Stimulated activated CD8-positive, alpha-beta memory T cell treated with anti-CD3 and anti-CD28 coated beads, Interleukin-7, amount 100 ng/mL, for 1 hour (primary cell): ENCODE measurements around the gene PSMD12.
A peak's percentile ranks its signal among the peaks of the same experiment; 100 is the strongest.

Experiments
- DNase-seq, 2 donors: peaks; one replicate each; pipeline ENCODE4 v3.0.0-alpha.2; 2020; ENCODE audit warnings: low read depth in 2 of 2

PSMD12 gene

DNA sequence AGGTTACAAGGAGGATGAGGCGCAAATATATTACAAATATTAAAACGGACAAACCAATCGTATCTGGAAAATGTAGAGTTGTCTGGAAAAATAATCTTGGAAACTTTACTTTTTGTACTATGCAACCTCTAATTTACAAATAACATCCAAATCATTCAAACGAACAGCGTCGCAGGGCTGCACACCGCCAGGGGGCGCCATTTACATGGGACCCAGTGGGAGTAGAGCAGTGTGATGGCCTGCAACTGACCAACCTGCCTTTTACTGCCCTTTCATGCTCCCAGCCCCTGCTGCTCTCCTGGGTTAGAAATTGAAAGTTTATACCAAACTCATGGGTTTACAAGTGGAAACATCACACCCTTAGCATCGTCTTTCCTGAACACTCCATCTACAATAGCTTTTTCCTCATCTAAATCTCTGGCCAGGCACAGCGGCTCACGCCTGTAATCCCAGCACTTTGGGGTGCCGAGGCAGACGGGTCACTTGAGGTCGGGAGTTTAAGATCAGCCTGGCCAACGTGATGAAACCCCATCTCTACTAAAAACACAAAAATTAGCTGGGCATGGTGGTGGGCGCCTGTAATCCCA lies 20.7 kb upstream of the PSMD12 start:
- peak in 1 of 2 donors; percentile 38 for DNase-seq

DNA sequence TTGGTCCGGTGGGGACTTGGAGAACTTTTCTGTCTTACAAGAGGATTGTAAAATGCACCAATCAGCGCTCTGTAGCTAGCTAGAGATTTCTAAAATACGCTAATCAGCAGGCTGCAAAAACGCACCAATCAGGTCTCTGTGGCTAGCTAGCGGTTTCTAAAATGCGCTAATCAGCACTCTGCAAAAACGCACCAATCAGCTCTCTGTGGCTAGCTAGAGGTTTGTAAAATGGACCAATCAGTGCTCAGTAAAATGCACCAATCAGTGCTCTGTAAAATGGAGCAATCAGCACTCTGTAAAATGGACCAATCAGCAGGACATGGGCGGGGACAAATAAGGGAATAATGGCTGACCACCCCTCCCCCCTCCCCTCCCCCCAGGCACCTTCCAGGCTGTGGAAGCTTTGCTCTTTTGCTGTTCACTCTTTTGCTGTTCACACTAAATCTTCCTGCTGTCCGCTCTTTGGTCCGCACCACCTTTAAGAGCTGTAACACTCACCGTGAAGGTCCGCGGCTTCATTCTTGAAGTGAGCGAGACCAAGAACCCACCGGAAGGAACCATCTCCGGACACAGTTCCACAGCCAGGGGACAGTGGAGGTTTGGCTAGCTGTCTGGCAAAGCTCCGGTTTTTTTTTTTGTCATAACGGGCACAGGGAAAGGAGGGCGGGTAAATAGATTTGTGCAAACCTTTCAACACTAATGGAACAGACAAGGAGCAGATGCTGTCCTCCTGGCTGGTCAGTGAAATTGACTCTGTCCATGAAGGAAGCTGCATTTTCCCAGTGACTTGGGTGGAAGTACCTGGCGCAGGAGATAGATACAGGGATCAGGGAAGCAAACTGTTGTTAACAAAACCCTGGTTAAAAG lies 19.0 kb upstream of the PSMD12 start:
- no peak for DNase-seq

DNA sequence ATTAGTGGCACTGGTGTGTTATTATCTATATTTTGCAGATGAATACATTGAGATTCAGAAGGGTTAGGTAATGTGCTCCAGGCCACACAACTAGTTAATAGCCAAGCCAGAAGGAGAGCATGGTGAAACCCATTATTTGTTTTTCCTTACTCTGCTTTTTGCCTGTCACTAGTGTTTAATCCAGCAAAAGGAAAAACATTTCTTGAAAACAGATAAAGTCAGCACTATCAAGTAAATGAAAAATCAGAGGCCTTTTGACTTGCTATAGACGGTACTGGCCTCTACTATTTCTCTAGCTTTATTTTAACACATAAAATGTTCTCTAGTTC lies 15.5 kb upstream of the PSMD12 start:
- DNase-seq: no peak

DNA sequence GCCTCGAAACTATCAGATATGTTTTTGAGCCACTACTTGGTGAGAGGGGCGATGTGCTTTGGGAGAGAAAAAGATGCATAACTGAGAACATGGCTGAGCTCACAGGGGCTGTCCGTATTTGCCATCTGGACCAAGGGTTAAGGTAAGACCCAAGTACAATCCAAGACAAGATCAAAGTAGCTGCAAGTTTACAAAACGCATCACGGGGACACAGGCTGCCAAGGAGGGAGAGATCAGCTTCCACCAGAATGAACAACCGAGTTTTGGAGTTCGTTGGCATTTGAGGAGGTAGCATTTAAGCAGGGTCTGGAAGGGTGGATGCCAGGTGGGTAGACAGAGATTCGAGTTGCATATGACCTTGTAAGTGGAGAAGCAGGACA lies 12.9 kb upstream of the PSMD12 start:
- no peak for DNase-seq

DNA sequence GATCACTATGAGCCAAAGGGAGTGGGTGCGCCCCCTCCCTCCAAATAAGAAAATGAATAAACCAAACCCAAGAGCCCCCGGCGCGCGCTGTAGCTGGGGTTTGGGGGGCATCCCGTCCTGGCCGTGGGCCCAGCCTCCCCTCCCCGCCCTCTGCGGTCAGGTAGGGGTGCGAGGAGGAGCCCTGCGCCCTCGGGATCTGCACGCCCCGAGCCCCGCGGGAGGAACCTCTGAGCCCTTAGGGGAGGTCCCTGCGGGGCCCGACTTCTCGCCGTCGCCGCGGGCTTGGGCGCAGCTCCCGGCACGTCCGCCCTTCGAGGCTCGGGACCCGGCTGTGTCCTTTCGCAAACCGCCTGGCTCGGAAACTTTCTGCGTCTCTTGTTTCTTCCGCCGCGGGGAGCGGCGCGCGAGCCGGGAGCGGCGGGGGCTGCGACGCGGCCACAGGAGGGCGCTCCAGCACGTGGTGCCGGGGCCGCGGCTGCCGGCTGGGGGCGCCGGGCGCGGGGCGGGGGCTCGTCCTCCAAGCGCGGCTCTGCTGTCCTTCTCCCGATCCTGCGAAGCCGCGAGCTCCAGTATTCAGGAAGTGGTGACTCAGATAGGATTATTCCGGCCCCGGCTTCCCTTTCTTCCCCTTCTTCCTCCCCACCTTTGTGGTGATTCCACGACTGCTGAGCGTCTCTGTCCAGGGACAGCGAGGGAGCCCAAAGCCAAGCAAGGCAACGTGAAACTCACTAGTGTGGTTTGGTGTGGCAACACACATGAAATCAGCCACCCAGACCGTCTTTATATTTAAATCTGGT lies 12.3 kb upstream of the PSMD12 start:
- DNase-seq: peak; percentile 58 to 70

DNA sequence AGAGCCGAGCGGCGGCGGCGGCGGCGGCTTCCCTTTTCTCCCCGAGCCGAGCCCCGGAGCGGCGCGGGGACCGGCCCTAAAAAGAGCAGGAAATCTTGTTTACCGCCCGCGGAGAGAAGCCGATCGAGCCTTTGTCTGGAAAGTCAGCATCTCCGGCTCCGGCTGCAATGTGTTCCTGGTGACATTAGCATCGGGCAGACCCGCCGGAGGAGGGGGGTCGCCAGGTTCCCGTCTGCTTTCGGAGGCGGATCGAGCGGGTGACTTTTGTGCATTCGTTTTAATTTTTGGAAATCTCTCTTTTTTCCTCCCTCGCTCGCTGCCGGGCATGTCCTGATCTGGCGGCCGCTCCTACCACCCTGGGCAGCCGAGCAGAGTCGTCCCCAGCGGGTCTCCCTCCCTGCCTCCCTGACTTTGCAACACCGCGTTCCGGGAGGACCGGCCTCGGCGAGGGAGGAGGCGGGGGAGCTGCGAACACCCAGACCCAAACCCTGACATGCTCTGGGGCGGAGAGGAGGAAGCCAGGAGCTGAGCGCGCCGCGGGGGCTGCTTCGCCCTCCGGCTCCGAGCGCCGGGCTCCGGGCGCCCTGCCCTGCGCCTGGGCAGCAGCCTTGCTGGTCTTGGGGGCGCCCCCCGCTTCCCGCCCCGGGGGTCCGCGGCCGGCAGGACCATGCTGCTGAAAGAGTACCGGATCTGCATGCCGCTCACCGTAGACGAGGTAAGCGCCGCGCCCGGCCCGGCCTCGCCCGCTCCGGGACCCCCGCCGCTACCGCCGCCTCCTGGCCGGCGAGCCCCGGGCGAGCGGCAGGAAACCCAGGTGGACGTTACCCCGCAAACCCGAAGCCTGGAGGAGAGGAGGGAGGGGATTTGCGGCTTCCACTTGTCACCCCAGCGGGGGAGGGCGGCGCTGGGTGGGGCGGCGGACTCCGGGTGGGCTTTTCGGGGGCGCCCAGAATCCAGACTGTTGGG lies 11.4 kb upstream of the PSMD12 start:
- peak; percentile 20 to 27 for DNase-seq

DNA sequence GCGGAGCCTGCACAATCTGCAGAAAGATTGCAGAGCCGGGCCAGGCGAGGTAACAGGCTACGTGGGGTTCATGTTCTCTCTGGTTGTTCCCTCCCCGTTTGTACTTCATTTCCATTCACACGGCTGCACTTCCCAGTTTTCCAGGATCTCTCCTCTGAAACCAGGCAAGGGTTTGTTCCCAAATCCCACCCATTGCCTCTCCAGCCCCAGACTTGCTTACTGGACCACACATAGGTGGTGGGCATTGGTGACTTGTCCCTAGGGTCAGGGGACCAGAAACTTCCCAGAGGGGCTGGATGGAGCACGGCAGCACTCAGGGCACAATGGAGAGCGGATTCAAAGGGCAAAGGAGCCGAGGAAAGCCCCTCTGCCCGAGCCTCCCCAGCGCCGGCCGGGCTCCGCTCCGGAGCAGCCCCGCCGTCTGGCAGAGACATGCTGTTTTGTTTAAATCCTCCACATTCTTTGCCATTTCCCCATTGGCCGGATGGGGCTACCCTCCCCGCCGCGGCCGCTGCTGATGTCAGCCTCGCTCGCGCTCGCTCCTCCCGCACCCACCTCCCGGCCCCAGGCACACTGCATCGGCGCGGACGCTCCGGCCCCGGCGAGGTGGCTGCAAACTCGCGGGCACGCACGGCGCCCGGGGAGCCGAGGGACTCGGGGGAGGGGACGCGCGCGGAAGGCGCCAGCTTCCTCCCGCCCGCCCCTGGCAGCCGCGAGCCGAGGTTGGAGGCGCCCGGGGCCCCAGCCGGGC lies 10.5 kb upstream of the PSMD12 start, which contains the start of gene PITPNC1:
Gene PITPNC1, plus strand, starts transcription at position 545 of the 751 bp plus-strand sequence.
- peak; percentile 68 to 73 for DNase-seq

DNA sequence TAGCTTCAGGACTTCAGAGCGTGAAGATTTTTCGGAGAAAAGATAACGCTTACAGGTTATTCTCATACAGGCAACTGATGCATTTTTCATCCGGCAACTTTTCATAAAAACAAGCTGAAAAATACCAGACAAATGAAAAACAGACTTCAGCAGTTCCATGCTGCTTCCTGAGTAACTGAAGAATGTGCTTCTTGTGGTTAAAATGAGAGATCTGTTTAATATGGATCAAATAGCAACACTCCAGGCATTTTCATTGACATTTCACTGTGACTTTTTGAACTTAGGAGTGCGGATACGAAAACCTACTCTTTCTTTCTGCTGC lies 10.0 kb upstream of the PSMD12 start:
- no peak for DNase-seq

- DNase-seq: no peak
Measured at GRCh38 chr17:67375716-67376115, 9.3 kb upstream of the PSMD12 start.

DNA sequence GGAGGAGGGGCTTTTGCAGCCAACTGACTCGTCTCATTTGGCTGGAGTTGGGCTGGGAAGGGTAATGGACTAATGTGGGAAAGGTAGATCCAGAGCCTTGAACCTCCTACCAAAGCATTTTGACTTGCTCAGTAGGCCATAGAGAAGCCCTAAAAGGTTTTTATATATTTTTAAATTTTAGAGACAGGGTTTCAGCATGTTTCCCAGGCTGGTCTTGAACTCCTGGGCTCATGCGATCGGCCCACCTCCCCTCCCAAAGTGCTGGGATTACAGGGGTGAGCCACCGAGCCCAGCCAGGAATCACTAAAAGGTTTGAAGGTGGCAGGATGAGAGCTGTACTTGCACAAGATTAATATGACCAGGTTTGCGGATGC lies 8.7 kb upstream of the PSMD12 start:
- DNase-seq: no peak

GRCh38 chr17:67374329-67375053 lies 8.1 kb upstream of the PSMD12 start:
- DNase-seq: peak; percentile 75 to 82

DNA sequence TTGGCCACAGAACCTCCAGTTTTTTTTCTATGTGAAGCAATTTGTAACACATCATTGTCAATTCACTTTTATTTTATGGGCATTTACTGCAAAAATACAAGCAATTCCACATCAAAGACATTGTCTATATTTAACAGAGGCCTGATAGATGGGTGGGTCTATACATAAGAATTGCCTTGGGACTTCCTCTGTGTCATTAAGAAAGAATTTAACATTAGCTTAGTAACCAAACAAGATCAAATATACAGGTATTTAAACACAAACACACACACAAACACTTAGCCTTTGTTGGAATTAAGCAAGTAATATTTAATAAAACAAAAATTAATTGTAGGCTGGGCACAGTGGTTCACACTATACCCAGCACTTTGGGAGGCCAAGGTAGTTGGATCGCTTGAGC lies 6.4 kb upstream of the PSMD12 start:
- no peak for DNase-seq

DNA sequence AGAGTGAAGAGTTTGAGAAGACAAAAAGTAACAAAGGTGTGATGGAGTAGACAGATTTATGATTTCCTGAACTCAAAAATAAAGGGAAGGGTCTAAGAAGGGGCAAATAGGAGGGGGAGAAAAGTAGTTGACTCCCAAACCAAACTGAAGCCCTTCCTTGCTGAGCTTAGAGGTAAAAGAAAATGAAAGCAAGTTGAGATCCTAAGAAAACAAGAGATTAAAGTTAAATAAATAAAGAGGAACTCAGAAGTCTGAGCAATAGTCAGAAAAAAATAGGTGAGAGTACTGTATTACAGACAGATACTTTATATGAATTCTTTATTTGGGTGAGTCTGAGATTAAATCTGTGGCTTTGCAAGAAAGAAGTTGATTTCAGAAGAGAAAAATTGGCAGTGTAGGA lies 3.3 kb upstream of the PSMD12 start:
- DNase-seq: no peak

DNA sequence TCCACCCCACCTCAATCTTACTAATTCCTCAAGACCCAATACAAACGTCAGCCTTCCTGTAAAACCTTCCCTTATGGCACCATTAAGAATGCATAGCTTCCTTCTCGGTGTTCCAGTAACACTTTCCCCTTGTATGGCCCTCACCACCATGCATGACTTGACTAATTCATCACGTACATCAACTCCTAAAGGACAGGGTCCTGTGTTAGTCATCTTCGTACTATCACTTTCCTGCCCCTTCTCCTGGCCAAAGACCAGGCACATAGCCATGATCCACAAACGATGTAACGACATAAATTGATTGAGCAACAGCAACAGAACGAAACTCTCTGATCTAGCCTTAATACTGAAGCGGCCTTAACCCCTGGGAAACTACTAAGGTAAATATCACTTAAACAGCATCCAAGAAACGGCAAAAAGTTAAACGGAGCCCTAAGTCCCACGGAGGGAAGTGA lies 612 bp downstream of the PSMD12 start:
- no peak for DNase-seq

DNA sequence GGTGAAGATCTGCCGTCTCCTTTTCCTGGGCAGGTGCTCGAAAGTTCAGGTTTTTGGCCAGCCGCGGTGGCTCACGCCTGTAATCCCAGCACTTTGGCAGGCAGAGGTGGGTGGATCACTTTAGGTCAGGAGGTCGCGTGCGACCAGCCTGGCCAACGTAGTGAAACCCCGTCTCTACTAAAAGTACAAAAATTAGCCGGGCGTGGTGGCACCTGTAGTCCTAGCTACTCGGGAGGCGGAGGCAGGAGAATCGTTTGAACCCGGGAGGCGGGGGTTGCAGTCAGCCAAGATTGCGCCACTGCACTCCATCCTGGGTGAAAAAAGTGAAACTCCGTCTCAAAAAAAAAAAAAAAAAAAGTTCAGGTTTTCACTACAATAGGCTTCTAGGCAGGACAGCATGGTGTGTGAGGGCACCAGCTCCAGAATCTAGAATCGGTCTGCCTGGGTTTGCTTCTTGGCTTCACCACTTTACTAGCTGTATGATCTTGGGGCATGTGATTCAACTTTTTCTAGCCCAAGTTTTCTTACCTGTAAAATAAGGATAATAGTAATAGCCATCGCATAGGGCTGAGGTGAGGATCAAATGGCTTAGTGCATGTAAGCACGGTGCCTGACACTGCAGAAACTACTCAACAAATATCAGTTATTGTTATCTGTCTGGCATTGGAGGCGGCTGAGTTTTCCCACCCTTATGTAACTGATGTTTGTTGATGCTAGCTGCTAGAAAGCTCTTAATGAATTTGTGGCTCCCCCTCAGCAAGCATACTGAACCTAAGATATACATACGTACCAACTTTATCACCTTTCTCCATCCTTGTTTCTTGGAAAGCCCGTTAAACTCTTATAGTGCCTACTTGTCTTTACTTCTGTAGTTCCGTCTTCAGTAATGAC lies 1.3 kb downstream of the PSMD12 start:
- DNase-seq: no peak

- DNase-seq: no peak
Measured at GRCh38 chr17:67362173-67362572, 4.2 kb downstream of the PSMD12 start.

GRCh38 chr17:67360880-67361279 lies 5.5 kb downstream of the PSMD12 start:
- DNase-seq: no peak

- no peak for DNase-seq
Measured at GRCh38 chr17:67359960-67360791, 6.2 kb downstream of the PSMD12 start.
